Measurements from ENCODE around the gene TOP3A.
A peak's percentile ranks its signal among the peaks of the same experiment; 100 is the strongest.

TOP3A gene

DNA sequence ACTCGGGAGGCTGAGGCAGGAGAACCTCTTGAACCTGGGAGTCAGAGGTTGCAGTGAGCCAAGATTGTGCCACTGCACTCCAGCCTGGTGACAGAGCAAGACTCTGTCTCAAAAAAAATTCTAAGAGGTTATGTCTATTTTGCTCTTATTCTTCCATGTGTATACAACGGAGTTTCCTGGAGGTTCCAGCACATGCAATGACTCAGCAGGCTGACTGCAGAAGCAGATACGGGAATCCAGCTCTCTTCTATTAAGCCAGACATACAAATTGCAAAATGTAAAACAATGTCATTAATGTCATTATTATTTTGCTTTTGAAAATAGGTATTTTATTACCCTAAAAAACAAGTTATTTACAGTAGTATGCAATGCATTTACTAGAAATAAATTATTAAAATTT lies 35.9 kb downstream of the TOP3A start:
- DNase-seq: no peak

DNA sequence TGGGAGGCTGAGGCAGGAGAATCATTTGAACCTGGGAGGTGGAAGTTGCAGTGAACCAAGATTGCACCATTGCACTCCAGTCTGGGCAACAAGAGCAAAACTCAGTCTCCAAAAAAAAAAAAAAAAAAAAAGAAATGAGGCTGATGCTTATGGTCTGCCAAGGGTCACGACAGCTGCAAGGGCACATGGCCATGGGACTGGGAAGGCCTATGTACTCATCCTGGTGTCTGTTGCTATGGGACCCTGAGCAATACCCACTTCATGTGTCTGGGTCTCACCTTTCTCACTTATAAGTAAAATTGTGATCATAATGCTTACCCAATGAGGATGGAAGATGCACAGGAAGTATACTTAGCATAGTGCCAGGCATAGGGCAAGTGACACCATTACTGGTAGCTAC lies 37.7 kb downstream of the TOP3A start:
- DNase-seq: no peak

DNA sequence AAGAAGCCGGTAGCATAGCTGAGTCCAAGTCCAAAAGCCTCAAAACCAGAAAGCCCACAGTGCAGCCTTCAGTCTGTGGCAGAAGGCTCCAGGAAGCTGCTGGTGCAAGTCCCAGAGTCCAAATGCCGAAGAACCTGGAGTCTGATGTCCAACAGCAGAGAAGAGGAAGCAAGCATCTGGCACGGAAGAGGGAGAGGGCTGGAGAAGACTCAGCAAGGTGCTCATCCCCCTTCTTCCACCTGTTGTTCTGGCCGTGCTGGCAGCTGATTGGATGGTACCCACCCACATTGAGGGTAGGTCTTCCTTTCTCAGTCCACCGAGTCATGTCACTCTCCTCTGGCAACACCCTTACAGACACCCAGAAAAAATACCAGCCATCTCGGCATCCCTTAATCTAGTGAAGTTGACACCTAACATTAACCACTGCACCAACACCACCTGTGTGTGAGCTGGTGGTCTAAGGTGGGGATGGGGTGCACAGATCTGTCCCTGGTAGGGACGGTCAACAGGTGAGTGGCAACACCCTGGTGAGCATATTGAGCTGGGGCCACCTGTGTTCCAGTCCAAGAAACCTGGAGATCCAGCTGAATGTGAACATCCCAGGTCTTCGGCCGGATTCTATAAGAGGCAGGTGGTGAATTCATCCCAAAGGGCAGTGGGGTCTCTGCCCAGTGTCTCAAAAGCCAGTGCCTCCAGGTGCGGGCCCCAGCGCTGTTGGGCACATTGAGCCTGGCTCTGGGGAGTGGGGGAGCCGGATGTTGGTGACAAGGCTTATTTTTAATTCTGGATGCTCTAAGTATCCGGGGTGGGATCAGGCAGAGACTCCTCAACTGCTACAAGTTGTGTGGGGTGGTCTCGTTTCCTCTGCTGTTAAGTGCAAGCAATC lies 44.5 kb downstream of the TOP3A start:
- DNase-seq: no peak

DNA sequence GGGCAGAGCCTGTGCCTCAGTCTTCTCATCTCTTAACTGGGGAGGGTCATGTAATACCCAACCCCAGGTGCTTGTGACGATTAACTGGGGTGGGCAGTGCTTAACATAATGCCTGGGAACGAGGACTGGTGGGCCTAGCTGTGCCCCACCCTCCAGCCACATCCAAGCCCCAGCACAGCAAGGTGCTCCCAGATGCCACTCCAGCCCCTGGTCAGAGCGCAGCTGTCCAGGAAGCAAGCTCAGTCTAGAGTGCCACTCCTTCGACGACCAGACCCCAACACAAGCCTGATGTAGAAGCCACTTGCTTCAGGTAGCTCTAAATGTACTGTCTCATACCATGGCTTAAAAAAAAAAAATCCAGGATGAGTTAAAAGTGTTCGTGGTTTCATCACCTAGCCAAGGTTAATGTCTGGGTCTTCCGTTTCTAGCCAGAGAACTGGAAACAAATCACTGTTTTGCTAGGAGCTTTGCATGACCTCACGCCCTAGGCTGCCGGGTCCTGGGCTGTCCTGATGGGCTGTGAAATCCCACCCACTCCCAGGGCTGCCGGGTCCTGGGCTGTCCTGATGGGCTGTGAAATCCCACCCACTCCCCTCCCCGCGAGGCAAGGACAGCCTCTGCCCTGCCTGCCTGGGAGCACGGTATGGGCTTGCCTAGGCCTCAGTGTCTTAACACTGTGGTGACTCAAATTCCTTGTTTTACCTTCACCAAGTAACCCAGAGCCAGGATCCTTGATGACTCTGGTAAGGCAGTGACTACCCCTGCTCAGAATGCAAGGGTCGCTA lies 46.7 kb downstream of the TOP3A start:
- no peak for DNase-seq

DNA sequence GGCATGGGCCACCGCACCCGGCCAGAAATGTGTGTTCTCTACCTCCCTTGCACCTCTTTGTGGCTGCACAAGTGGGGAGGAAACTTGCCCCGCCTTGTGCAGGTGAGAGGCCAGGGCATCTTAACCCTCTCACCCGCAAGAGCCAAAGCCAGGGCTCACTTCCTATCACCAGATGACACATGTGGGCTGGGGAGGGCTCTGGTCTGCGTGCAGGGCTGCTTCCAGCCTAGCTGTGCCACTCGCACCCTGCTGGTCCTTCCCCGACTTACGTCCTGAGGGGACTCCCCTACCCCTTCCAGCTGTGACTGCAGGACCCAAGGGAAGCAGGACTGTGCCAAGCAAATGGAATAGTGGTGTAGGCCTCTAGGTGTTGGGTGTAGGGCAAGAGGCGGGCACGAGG lies 47.4 kb downstream of the TOP3A start:
- DNase-seq: no peak

DNA sequence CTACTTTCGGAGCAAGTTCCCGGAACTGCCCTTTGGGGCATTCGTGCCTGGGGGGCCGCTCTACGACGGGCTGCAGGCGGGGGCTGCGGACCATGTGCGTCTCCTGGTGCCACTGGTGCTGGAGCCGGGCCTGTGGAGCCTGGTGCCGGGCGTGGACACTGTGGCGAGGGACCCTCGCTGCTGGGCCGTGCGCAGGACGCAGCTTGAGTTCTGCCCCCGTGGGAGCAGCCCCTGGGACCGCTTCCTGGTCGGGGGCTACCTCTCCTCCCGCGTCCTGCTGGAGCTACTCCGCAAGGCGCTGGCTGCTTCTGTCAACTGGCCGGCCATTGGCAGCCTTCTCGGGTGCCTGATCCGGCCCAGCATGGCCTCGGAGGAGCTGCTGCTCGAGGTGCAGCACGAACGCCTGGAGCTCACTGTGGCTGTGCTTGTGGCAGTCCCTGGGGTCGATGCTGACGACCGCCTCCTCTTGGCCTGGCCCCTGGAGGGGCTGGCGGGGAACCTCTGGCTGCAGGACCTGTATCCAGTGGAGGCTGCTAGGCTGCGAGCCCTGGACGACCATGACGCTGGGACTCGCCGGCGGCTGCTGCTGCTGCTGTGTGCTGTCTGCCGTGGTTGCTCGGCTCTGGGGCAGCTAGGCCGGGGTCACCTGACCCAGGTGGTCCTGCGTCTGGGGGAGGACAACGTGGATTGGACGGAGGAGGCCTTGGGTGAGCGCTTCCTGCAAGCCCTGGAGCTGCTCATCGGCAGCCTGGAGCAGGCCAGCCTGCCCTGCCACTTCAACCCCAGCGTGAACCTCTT lies 50.7 kb downstream of the TOP3A start:
- DNase-seq: no peak

DNA sequence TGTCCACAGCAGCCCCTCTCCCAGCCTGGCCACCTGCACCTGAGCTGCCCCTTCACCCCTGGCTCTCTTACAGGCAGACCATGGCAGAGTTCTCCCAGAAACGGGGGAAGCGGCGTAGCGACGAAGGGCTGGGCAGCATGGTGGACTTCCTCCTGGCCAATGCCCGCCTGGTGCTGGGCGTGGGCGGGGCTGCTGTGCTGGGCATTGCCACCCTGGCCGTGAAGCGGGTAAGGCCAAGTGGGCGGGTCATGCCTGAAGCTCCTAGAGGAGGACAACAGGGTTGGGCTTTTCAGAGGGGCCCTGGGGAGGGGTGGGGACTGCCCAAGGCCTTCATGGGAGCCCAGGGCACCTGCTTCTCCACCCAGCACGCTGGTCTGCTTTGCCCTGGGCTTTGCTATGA lies 52.2 kb downstream of the TOP3A start:
- no peak for DNase-seq

DNA sequence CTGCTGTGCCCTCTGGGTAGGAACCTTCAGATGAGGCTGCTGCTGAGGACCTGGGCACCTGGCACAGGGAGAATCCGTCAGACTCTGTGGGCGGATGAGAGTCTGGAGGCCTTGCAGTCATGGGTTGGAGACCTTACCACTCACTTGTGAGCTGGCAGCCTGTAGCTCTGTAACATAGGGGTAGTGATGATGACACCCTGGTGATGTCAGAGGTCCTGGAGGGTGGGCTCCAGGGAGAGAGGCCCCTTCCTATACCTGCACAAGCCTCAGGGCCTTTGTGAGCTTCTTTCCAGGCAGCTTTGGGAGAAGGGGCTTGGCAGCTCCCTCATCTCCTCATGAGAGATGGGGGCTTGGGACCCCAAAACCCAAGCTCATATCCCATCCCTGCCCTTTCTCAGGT lies 52.7 kb downstream of the TOP3A start:
- no peak for DNase-seq

DNA sequence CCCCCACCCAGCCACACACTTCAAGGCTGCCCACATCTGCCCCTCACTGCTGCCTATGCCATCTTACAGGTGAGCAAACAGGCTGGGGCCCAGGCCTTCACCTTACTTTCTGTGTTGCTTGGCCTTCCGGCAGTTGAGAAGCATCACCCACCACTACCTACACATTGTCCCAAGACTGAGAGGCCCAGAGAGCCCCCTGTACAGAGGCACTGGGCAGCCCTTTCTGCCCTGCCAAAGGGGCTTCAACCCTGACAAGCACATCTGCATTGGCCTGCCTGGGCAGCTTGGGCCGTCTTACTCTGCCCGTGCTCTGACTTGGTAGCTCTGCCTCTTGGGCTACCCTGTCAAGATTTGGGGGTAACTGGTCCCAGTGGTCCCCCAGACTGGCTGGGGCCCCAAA lies 53.1 kb downstream of the TOP3A start:
- DNase-seq: no peak

DNA sequence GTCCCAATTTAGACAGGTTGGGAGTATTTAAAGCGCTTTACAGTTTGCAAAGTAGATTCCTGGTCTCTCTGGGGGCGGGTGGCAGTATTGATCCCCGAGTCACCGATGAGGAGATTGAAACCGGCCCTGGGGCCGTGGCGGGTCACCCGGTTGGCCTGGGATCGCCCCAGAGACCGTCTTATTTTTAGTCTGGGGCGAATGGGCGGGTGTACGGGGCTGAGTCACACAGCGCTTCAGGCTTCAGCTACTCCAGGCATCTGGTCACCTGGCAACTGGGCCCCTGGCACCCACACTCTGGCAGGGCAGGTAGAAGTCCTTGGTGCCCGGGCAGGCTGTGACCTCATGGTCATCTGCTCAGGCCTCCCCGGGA lies 53.7 kb downstream of the TOP3A start:
- DNase-seq: peak in 17 of 51 donors; percentile 10 to 80 (median 38)

DNA sequence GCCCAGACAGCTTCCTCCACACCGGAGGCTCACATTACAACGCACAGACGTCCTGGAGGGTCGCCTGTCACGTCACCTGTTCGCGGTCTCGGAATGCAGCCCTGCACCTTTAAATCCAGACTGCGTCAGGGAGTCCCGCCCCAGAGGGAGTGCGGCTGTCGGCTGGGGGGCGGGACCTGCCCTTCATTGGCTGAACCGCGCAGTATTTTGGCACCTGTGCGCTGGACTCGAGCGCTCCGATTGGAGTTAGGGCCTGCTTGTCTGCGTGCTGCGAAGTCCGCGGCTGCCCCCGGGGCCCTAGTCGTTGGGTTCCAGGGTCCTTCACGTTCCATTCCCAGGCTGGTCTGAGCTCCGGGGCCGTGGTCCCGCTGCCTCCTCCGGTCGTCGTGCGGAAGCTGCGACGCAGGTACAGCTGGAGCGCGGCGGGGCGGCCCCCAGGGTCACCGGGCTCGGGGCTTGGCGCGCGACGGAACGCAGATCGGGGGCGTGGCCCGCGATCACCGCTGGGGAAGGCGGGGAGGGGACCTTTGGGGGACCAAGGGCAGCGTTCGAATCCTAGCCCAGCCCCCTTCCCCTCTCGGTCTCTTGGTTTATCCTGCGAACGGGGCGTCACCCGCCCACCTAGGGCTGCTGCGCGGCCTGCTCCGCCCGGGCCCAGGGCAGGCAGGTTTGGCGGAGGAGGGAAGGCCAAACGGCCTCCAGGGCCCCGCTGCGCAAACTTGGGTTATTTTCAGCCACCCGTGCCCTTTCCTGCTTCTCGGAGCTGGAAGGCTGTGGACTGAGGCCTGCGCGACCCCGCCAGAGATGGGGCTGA lies 54.3 kb downstream of the TOP3A start, which contains the start of gene MIEF2:
MIEF2 (plus strand) TSS at position 331 of the 814 bp plus-strand sequence. CDS start 2,059 bp downstream, outside the sequence.
- DNase-seq: peak; percentile 36 to 96 (median 91)

DNA sequence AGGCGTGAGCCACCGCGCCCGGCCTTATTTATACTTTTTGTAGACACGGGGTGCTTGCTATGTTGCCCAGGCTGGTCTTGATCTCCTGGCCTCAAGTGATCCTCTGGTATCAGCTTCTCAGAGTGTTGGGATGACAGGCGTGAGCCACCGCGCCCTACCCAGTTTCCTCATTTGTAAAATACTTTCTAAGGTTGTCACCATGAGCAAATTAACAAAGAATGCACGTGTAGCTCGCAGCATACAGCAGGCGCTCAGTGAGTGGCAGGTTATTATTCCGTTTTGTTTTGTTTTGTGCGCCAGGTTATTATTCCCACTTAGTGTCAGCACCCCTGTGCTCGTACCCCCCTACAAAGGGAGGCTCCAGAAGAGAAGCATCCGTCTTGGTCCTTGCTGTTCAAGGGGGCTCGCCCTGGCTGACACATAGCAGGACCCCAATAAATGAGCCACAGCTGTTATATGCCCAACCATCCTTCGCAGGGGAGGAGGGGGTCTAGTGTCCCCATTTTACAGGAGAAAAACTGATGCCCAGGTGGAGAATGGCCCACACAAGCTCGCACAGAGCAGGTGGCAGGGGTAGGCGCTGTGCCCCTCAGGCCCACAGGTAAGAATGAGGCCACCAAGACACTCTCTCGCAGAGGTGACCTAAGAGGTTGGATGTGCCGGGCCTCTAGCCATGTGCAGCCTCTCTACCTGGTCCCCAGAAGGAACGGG lies 55.0 kb downstream of the TOP3A start:
- DNase-seq: no peak

DNA sequence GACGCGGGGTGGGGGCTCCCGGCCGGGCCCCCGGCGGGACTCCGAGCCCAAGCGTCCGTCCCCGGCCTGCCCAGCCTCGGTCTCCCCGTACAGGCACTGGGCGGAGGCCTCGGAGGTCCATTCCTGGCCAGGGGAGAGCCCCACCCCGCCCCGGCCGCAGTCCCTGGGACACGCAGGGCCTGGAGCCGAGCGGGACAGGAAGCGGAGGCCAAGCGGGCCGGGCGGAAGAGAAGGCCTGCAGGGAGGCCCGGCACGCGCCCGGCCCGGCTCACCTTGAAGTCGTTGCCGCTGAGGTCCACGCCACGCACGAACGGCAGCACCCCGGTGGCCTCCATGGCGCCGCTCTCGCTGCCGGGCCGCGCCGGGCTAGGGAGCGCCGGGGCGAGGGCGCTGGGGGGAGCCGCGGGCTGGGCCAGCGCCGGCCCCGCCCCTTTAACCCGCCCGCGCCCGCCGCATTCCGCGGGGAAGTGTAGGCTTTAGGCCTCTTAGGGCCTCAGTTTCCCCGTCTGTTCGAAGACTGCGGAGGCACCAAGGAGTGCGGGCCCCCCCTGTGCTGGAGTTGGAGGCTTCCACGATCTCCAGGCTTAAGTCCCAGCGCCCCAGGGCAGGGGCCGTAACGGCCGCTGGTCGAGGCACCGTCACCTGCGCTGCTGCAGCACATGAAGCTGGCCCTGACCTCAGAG lies 56.3 kb downstream of the TOP3A start, which contains the start of gene FLII:
FLII (minus strand) TSS at position 383 of the 683 bp plus-strand sequence; CDS start at position 335, 48 bp downstream.
- peak in 46 of 51 donors; percentile 18 to 89 (median 56) for DNase-seq

DNA sequence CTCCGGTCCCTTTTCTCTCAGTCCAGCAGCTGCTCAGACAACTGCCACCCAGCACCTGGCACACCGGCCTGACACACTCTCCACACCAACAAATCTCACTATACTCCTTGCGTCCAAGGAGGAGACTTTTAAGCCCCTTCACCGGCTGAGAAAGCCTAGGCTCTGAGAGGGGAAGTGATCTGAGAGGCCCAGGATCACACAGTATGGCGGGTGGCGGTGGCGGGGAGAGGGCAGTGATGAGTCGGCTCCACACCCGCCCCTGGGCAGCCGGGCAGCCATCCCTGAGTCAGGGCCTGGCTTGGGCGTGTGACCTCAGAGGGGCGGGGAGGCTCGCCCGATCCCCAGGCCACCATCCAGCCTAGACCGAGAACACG lies 56.8 kb downstream of the TOP3A start:
- DNase-seq: peak in 47 of 51 donors; percentile 7 to 82 (median 61)

DNA sequence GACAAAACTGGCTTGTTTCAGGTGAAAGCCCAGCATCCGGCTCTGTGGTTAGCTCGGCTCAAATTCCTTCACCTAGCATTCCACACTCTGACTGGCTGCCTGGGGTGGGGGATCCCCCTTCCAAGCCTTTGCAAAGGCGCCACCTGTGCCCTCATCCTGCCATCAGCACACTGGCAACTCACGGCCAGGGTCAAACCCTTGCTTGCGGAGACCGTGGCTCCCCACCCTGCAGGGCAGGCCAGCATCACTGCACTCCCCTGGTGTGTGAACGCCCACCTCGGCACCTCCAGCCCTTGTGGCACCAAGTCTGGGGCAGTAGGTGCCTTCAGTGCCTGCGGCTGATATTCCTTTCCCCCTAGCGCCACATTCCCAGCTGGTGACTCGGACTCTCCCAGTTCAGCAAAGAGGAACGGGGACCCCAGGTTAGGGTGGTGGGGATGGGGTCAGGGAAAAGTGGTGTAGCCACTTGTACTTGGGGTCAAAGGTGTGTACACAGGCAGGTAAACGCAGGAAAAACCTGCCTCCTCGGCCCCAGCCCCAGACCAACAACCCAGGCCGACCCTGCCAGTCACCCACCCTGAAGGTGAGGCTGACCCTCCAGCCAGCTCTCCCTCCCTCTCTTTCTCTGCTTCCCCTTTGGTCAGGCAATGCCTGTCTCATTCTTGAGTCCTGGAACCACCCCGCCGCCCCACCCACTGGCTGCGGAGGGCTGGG lies 57.4 kb downstream of the TOP3A start:
- DNase-seq: peak in 7 of 51 donors; percentile 19 to 71 (median 46)

DNA sequence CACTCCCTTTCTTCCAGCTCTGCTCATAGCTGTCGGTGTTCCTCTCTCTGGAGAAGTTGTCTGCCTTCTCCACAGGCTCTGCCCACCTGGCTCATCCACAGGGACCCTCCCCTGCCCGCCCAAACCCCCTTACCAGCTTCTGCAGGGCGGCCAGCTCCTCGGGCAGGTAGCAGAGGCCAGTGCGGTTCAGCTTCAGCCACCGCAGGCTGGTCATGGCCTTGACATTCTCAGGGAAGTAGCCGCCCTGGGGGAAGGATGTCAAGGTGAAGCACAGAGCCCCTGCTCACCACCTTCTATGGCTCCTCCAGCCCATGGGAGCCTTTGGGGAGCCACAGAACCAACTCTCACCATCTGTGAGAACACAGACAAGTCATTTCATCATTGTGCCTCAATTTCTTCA lies 58.0 kb downstream of the TOP3A start:
- DNase-seq: no peak

DNA sequence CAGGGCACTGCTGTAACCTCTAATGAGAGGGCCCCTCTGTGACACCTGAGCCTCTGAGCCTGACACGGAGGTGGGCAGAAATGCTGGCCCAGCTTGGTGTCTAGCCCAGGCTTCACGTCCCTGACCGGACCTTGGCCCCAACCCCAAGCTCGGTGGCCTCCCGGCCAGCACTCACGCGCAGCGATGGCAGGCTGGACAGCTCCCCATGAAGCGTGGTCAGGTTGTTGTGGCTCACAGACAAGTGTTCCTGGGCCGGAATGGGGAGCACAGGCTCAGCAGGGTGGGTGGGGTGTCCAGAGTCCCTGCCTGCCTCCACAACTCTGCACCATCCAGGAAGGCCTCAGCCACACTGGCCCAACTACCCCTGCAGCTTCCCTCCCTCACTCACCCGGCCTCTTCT lies 58.4 kb downstream of the TOP3A start:
- DNase-seq: no peak

DNA sequence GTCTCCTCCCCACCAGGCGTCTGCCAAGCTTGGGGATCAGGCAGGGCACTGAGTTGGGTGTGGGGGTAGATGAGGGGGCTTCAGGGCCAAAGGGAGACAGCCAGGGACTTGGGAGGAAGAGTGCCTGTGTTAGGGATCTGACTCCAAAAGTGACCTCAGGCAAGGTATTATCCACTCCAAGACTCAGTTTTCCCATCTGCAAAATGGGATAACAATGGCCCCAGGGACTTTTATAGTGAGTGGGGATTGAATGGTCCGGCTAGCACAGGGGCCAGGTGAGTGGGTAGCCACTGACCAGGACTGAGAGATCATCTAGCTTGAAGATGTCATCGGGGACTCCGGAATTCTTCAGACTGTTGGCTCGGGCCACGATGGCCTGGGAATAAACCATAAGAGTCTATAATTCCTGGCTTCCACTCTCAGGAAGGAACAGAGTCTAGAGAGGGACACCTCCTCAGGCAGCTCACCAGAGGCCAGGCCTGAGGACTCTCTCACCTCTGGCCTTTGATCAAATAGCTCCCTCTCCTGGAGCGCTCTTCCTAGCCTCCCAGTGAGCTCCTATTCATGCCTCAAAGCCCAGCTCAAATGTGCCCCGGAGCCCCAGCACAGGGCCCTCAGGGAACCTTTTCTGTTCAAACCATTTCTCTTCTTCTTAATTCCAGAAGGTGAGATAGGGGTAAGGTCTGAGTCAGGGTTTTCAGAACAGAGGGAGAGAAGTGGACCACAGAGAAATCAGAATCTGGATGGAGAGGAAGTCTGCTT lies 59.7 kb downstream of the TOP3A start:
- DNase-seq: no peak
